HCT116 (cell line): ENCODE data around the gene EPHA3. TPM values are rescaled to one million over a fixed set of nuclear protein-coding genes. Genes with fewer than 3 reads are reported as not detected.

ENCODE experiments used
- ATAC-seq: fragments of 200-7000 bp; cut with Tn5 transposase; 2 replicates; pipeline ENCODE4 v1.9.1; 2020; ENCODE audit warnings: mild to moderate bottlenecking, moderate library complexity
- BruUV-seq: library from RNA; stranded (reverse); fragments of 400-500 nt; replicated peaks from 2 replicates; lab custom pipeline; 2021; lab: Mats Ljungman, UMichigan
- CTCF ChIA-PET: fragments of 300-600 bp; sonication (Branson Sonifier 250); formaldehyde crosslinking; loops from one replicate; lab custom pipeline; 2021; ENCODE audit warnings: antibody characterized with exemption; lab: Charles Lee
- POLR2A ChIA-PET: fragments of 300-600, 350-600 bp; sonication (Branson Sonifier 250); formaldehyde crosslinking; loops from one replicate; lab custom pipeline; 2021; ENCODE audit warnings: antibody characterized with exemption; lab: Charles Lee
- RAD21 ChIA-PET, 2 experiments: fragments of 300-600 bp; sonication (Branson Sonifier 250); formaldehyde crosslinking; loops; one replicate each; lab custom pipeline; 2023; ENCODE audit warnings: low total read pairs in 2 of 2; ENCODE audit not compliant: uncharacterized antibody in 2 of 2, unreplicated experiment in 2 of 2, low non-redundant PET in 1 of 2; lab: Charles Lee
- DNase-seq: peaks from one replicate; pipeline ENCODE4 v3.0.0-alpha.2; 2010; ENCODE audit warnings: low read depth, low spot score
- H2AFZ ChIP-seq: fragments of 200-600 bp; shearing (Covaris generic), sonication (generic); 2 replicates; pipeline ENCODE4 v1.6.1; 2017; ENCODE audit warnings: low read depth, mixed run types, mixed read lengths, antibody characterized with exemption, low read length; ENCODE audit not compliant: poor library complexity, severe bottlenecking
- H3K27ac ChIP-seq: 2 replicates; pipeline ENCODE4 v1.5.1; 2012; ENCODE audit warnings: low read depth, low read length
- H3K27me3 ChIP-seq: fragments of 200-600 bp; sonication (generic); 2 replicates; pipeline ENCODE4 v1.6.1; 2016; ENCODE audit warnings: mixed run types, low read length, mixed read lengths; ENCODE audit not compliant: insufficient read depth
- H3K36me3 ChIP-seq, 2 experiments: fragments of 200-500 bp in 1 of 2; fragments of 200-600 bp in 1 of 2; sonication (Bioruptor generic) in 1 of 2; sonication (generic) in 1 of 2; 2 replicates each; pipeline versions ENCODE4 v1.5.1 to v1.6.1; 2014 to 2016; ENCODE audit warnings: low read length in 2 of 2, inconsistent platforms in 1 of 2, mixed read lengths in 1 of 2, mixed run types in 1 of 2; ENCODE audit not compliant: insufficient read depth in 2 of 2, control insufficient read depth in 1 of 2
- H3K4me1 ChIP-seq, 2 experiments: fragments of 200-600 bp in 1 of 2; sonication (generic) in 1 of 2; 2 replicates each; pipeline versions ENCODE4 v1.5.1 to v1.6.1; 2012 to 2017; ENCODE audit warnings: low read length in 2 of 2, inconsistent platforms in 1 of 2, mild to moderate bottlenecking in 1 of 2, mixed read lengths in 1 of 2, mixed run types in 1 of 2, moderate library complexity in 1 of 2; ENCODE audit not compliant: insufficient read depth in 2 of 2, control insufficient read depth in 1 of 2
- H3K4me2 ChIP-seq: fragments of 200-600 bp; sonication (generic); 2 replicates; pipeline ENCODE4 v1.6.1; 2017; ENCODE audit warnings: mixed run types, low read length, mixed read lengths
- H3K4me3 ChIP-seq, 2 experiments: fragments of 200-600 bp in 1 of 2; sonication (generic) in 1 of 2; replicated peaks in 1 of 2; 2 replicates each; pipeline ENCODE4 v1.5.1; 2011 to 2016; ENCODE audit warnings: low read length in 2 of 2, control low read depth in 1 of 2, low read depth in 1 of 2, mild to moderate bottlenecking in 1 of 2, mixed read lengths in 1 of 2, mixed run types in 1 of 2
- H3K79me2 ChIP-seq: fragments of 200-600 bp; sonication (generic); 2 replicates; pipeline ENCODE4 v1.6.1; 2017; ENCODE audit warnings: mild to moderate bottlenecking, mixed run types, low read length, moderate library complexity, mixed read lengths; ENCODE audit not compliant: insufficient read depth
- H3K9ac ChIP-seq: fragments of 200-600 bp; sonication (generic); 2 replicates; pipeline ENCODE4 v1.6.1; 2016; ENCODE audit warnings: low read length, mixed read lengths
- H3K9me2 ChIP-seq: fragments of 200-600 bp; sonication (generic), shearing (Covaris generic); 2 replicates; pipeline ENCODE4 v1.6.1; 2017; ENCODE audit warnings: mixed run types, mild to moderate bottlenecking, moderate library complexity; ENCODE audit not compliant: insufficient read depth
- H3K9me3 ChIP-seq, 2 experiments: fragments of 200-500 bp in 1 of 2; fragments of 200-600 bp in 1 of 2; sonication (Bioruptor generic) in 1 of 2; sonication (generic) in 1 of 2; 2 replicates each; pipeline ENCODE4 v1.6.1; 2014 to 2017; ENCODE audit warnings: low read length in 2 of 2, mixed read lengths in 2 of 2, inconsistent platforms in 1 of 2, low read depth in 1 of 2, mild to moderate bottlenecking in 1 of 2, mixed run types in 1 of 2, moderate library complexity in 1 of 2; ENCODE audit not compliant: control insufficient read depth in 1 of 2, insufficient read depth in 1 of 2
- H4K20me1 ChIP-seq: fragments of 200-600 bp; sonication (generic), shearing (Covaris generic); 2 replicates; pipeline ENCODE4 v1.6.1; 2017; ENCODE audit warnings: mixed run types, mild to moderate bottlenecking, moderate library complexity; ENCODE audit not compliant: insufficient read depth
- CBX3 ChIP-seq: IDR thresholded peaks from 2 replicates; pipeline ENCODE4 v1.6.1; 2012; ENCODE audit warnings: low read depth
- CEBPB ChIP-seq: IDR thresholded peaks from 2 replicates; pipeline ENCODE4 v1.6.1; 2012; ENCODE audit warnings: low read depth
- EGR1 ChIP-seq: IDR thresholded peaks from 2 replicates; pipeline ENCODE4 v1.6.1; 2012; ENCODE audit warnings: low read depth
- ELF1 ChIP-seq: IDR thresholded peaks from 2 replicates; pipeline ENCODE4 v1.6.1; 2012; ENCODE audit warnings: low read depth, borderline replicate concordance
- EZH2phosphoT487 ChIP-seq: fragments of 200-600 bp; IDR thresholded peaks from 2 replicates; pipeline ENCODE4 v1.6.1; 2018; ENCODE audit warnings: antibody characterized with exemption, borderline replicate concordance
- FOSL1 ChIP-seq: IDR thresholded peaks from 2 replicates; pipeline ENCODE4 v1.6.1; 2012; ENCODE audit warnings: low read depth
- JUND ChIP-seq: IDR thresholded peaks from 2 replicates; pipeline ENCODE4 v1.6.1; 2012
- MAX ChIP-seq: IDR thresholded peaks from 2 replicates; pipeline ENCODE4 v1.6.1; 2012
- POLR2A ChIP-seq: IDR thresholded peaks from 2 replicates; pipeline ENCODE4 v1.7.0; 2011; ENCODE audit warnings: borderline replicate concordance; ENCODE audit not compliant: insufficient read depth, insufficient read length; ENCODE audit errors: extremely low read depth
- POLR2AphosphoS5 ChIP-seq: IDR thresholded peaks from 2 replicates; pipeline ENCODE4 v1.6.1; 2011; ENCODE audit warnings: mild to moderate bottlenecking, low read depth, low read length, moderate library complexity
- RAD21 ChIP-seq: IDR thresholded peaks from 2 replicates; pipeline ENCODE4 v1.6.1; 2012; ENCODE audit warnings: low read depth, mild to moderate bottlenecking
- REST ChIP-seq: IDR thresholded peaks from 2 replicates; pipeline ENCODE4 v1.6.1; 2012; ENCODE audit warnings: low read depth
- SIN3A ChIP-seq: IDR thresholded peaks from 2 replicates; pipeline ENCODE4 v1.6.1; 2012; ENCODE audit warnings: low read depth
- SP1 ChIP-seq: IDR thresholded peaks from 2 replicates; pipeline ENCODE4 v1.6.1; 2012; ENCODE audit warnings: low read depth
- SRF ChIP-seq: IDR thresholded peaks from 2 replicates; pipeline ENCODE4 v1.6.1; 2012; ENCODE audit warnings: low read depth
- TCF7L2 ChIP-seq: IDR thresholded peaks from 2 replicates; pipeline ENCODE4 v1.7.0; 2011; ENCODE audit warnings: borderline replicate concordance, inconsistent platforms; ENCODE audit not compliant: insufficient read depth, insufficient read length; ENCODE audit errors: extremely low read depth
- YY1 ChIP-seq: IDR thresholded peaks from 2 replicates; pipeline ENCODE4 v1.6.1; 2011; ENCODE audit warnings: low read length, low read depth, moderate library complexity, mild to moderate bottlenecking; ENCODE audit not compliant: insufficient replicate concordance; ENCODE audit errors: extremely low read depth
- ZFX ChIP-seq: fragments of 450-650 bp; IDR thresholded peaks from 2 replicates; pipeline ENCODE4 v1.6.1; 2017
- ZNF274 ChIP-seq: fragments of 200-500 bp; sonication (Bioruptor generic); IDR thresholded peaks from 2 replicates; pipeline ENCODE4 v1.6.1; 2014; ENCODE audit warnings: mild to moderate bottlenecking, low read depth, low read length, inconsistent platforms
- intact Hi-C: fragments of 100-400 bp; cut with micrococcal nuclease; formaldehyde crosslinking; loops from 2 replicates; pipeline ENCODE4 v1.10.0; 2022
- total RNA-seq: library from RNA; stranded (reverse); gene quantifications from one replicate; pipeline ENCODE4 v1.2.1, GENCODE V29; 2021; ENCODE audit not compliant: unreplicated experiment

EPHA3 gene
- total RNA-seq, 1 experiment from 2014 or later, result not detected

- Histone ChIP-seq H3K9ac (no peak overlapping the region), H3K4me2 (no peak overlapping the region), H3K4me1 (no peaks in the 10 kb centered on the region), H3K4me3 (no peak overlapping the region), H3K79me2 (no peaks in the 10 kb centered on the region), H4K20me1 (no peaks in the 10 kb centered on the region), H2AFZ (no peak overlapping the region), H3K9me2 (no peaks in the 10 kb centered on the region), H3K9me3 (peaks cover 7 to 8% of the 10 kb centered on the region in 2 experiments; a peak in 2 of 4 replicates)
- BruUV-seq, result no TSS peak
- RAD21 ChIA-PET, result no interaction called here
- DNase-seq, result no peak
- ATAC-seq, result no peak
- intact Hi-C loops, result no loop called here
- TF ChIP-seq SP1 (no peak), ELF1 (no peak), ZFX (no peak), MAX (no peak), EZH2phosphoT487 (no peak), ZNF274 (no peak), CBX3 (no peak)
- TF ChIP-seq, all 23 proteins: peak for 0
- no peak overlapping the region for H3K27ac ChIP-seq
- POLR2A ChIA-PET, result no interaction called here
- H3K27me3 ChIP-seq, result no peaks in the 10 kb centered on the region
- no peaks in the 10 kb centered on the region for H3K36me3 ChIP-seq
- CTCF ChIA-PET, result no interaction called here
These were observed 38.6 kb downstream of the EPHA3 start for GRCh38 chr3:89145995-89146394.

- H3K4me2 ChIP-seq, result no peak overlapping the region
- H3K4me1 ChIP-seq, result no peaks in the 10 kb centered on the region
- no peaks in the 10 kb centered on the region for H3K36me3 ChIP-seq
- no TSS peak for BruUV-seq
- intact Hi-C loops, result no loop called here
- H4K20me1 ChIP-seq, result no peaks in the 10 kb centered on the region
- ATAC-seq (no peak), DNase-seq (no peak)
- POLR2A ChIA-PET, result no interaction called here
- no peaks in the 10 kb centered on the region for H3K27me3 ChIP-seq
- peaks cover 0 to 14% of the 10 kb centered on the region in 2 experiments for H3K9me3 ChIP-seq
- H3K9ac ChIP-seq, result no peak overlapping the region
- H3K79me2 ChIP-seq, result no peaks in the 10 kb centered on the region
- no peak overlapping the region for H2AFZ ChIP-seq
- H3K4me3 ChIP-seq, result no peak overlapping the region
- RAD21 ChIA-PET, result no interaction called here
- CTCF ChIA-PET, result no interaction called here
- H3K9me2 ChIP-seq, result no peaks in the 10 kb centered on the region
- no peak overlapping the region for H3K27ac ChIP-seq
- TF ChIP-seq JUND, result no peak
- no peak for TF ChIP-seq CEBPB
- TF ChIP-seq RAD21, result no peak
- TF ChIP-seq MAX, result no peak
- no peak for TF ChIP-seq TCF7L2
- TF ChIP-seq POLR2AphosphoS5, result no peak
- no peak for TF ChIP-seq FOSL1
- no peak for TF ChIP-seq SIN3A
- no peak for TF ChIP-seq YY1
- TF ChIP-seq ZNF274, result no peak
- TF ChIP-seq SP1, result no peak
- no peak for TF ChIP-seq POLR2A
- no peak for TF ChIP-seq CBX3
- TF ChIP-seq EZH2phosphoT487, result no peak
- TF ChIP-seq SRF, result no peak
- no peak for TF ChIP-seq REST
- TF ChIP-seq ZFX, result no peak
- no peak for TF ChIP-seq EGR1
These were observed 47.0 kb downstream of the EPHA3 start for GRCh38 chr3:89154416-89154815.
